Gastroesophageal sphincter (tissue), 3 donors: ENCODE measurements around the gene BCAS3.

Experiments
- CTCF ChIP-seq, 4 experiments: fragments of 200-600 bp in 2 of 4; fragments of 450-650 bp in 2 of 4; sonication (generic) in 1 of 4; IDR thresholded peaks; one replicate each; pipeline ENCODE4 v1.5.1; 2017 to 2019; ENCODE audit warnings: antibody characterized with exemption in 4 of 4, mild to moderate bottlenecking in 2 of 4, moderate library complexity in 2 of 4
- EP300 ChIP-seq: sonication (generic); formaldehyde crosslinking; IDR thresholded peaks from one replicate; pipeline ENCODE4 v1.6.1; 2017; ENCODE audit warnings: antibody characterized with exemption, mild to moderate bottlenecking
- POLR2A ChIP-seq, 2 donors: fragments of 450-650 bp; IDR thresholded peaks; one replicate each; pipeline ENCODE4 v1.6.1; 2017; ENCODE audit warnings: antibody characterized with exemption in 2 of 2, mild to moderate bottlenecking in 2 of 2, moderate library complexity in 1 of 2

DNA sequence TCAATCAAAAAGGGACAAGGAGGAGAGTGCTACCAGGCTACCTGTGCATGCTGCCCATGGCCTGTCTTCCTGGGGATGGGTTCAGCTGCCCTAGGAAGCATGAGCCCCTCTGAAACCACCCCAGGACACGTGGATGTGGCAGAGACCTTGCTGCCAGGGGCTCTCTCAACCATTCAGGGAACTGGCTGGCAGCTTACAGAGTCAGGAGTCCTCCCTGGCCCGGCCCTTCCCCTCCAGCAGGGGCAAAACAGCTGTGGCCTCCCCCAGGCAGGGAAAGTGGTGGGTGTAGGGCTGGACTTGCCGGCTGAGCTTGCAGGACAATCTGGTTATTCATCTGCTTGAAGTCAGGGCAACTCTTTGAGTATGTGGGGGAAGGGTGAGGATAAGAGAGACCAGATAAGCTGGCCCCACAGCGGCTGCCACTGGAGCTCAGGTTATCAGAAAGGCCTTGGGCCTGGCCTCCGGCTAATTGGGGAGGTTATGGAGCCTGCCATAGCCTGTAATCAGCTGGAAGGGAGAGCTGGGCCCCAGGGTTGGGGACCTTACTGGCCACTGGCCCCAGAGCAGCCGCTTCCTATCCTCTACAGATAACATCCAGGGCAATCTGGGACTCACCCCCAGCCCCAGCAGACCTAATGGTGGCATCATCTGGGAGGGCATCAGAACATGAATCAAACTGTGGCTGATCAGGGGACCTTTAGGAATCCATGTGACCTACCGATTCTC is 716.4 kb downstream of the BCAS3 start:
- no peak for TF ChIP-seq CTCF (IDR thresholded peaks at IDR 0.05)
- TF ChIP-seq EP300: no peak
- no peak for TF ChIP-seq POLR2A (IDR thresholded peaks at IDR 0.05)
